T-cell (primary cell): ENCODE data around the gene CORIN. TPM values are rescaled to one million over a fixed set of nuclear protein-coding genes. Genes with fewer than 3 reads are reported as not detected.

ENCODE experiments used
- ATAC-seq, 4 experiments: fragments of 200-7000 bp in 3 of 4; fragments of 150-1000 bp in 1 of 4; cut with Tn5 transposase; replicated peaks in 1 of 4; 1 replicate in 3 of 4; 2 replicates in 1 of 4; pipeline ENCODE4 v1.10.0; 2021; ENCODE audit warnings: moderate library complexity in 3 of 4, mild to moderate bottlenecking in 2 of 4, moderate number of reproducible peaks in 1 of 4
- CTCF ChIA-PET, 2 donors: fragments of 300-600 bp; sonication (Branson Sonifier 250); formaldehyde crosslinking; loops; one replicate each; lab custom pipeline; 2022; ENCODE audit warnings: antibody characterized with exemption in 2 of 2; lab: Charles Lee
- POLR2A ChIA-PET, 2 donors: fragments of 300-600 bp; sonication (Branson Sonifier 250); formaldehyde crosslinking; loops; one replicate each; lab custom pipeline; 2022; ENCODE audit warnings: antibody characterized with exemption in 2 of 2; lab: Charles Lee
- DNase-seq, 35 experiments: peaks; one replicate each; pipeline versions ENCODE4 v3.0.0 to v3.0.0-alpha.2; 2013 to 2023
- H3K27ac ChIP-seq: one replicate; pipeline ENCODE4 v1.5.1; 2013; ENCODE audit warnings: low read length
- H3K27me3 ChIP-seq, 2 experiments: replicated peaks in 1 of 2; 1 replicate in 1 of 2; 2 replicates in 1 of 2; pipeline versions ENCODE4 v1.6.1 to v1.7.0; 2013; ENCODE audit warnings: low read length in 1 of 2, mixed read lengths in 1 of 2; ENCODE audit not compliant: control insufficient read depth in 2 of 2, insufficient read depth in 2 of 2; ENCODE audit errors: extremely low read depth in 1 of 2
- H3K36me3 ChIP-seq, 2 donors: 1 replicate in 1 of 2; 2 replicates in 1 of 2; pipeline versions ENCODE4 v1.6.1 to v1.7.0; 2013; ENCODE audit warnings: low read length in 1 of 2; ENCODE audit not compliant: control insufficient read depth in 2 of 2, insufficient read depth in 1 of 2; ENCODE audit errors: extremely low read depth in 1 of 2
- H3K4me1 ChIP-seq, 2 experiments: 1 replicate in 1 of 2; 2 replicates in 1 of 2; pipeline versions ENCODE4 v1.6.1 to v1.7.0; 2013; ENCODE audit warnings: low read length in 2 of 2, mixed read lengths in 1 of 2; ENCODE audit not compliant: insufficient read depth in 2 of 2, control insufficient read depth in 1 of 2; ENCODE audit errors: extremely low read depth in 1 of 2
- H3K4me3 ChIP-seq, 2 donors: 1 replicate in 1 of 2; 2 replicates in 1 of 2; pipeline versions ENCODE4 v1.5.1 to v1.7.0; 2013; ENCODE audit warnings: mild to moderate bottlenecking in 2 of 2, low read length in 1 of 2, moderate library complexity in 1 of 2; ENCODE audit not compliant: control insufficient read depth in 1 of 2; ENCODE audit errors: extremely low read depth in 1 of 2
- H3K9me3 ChIP-seq: 2 replicates; pipeline ENCODE4 v1.7.0; 2013
- H3K27ac Mint-ChIP-seq, 2 donors: one replicate each; pipeline ENCODE4 v1.8.0; 2020 to 2021; ENCODE audit warnings: mild to moderate bottlenecking in 2 of 2, mixed read lengths in 2 of 2
- H3K27me3 Mint-ChIP-seq, 2 donors: one replicate each; pipeline ENCODE4 v1.8.0; 2021 to 2022; ENCODE audit warnings: mixed read lengths in 2 of 2
- H3K36me3 Mint-ChIP-seq: one replicate; pipeline ENCODE4 v1.8.0; 2021; ENCODE audit warnings: mixed read lengths
- H3K4me1 Mint-ChIP-seq, 3 donors: one replicate each; pipeline ENCODE4 v1.8.0; 2020 to 2022; ENCODE audit warnings: mixed read lengths in 3 of 3, mild to moderate bottlenecking in 1 of 3
- H3K4me3 Mint-ChIP-seq, 3 donors: one replicate each; pipeline ENCODE4 v1.8.0; 2020 to 2022; ENCODE audit warnings: mild to moderate bottlenecking in 3 of 3, mixed read lengths in 3 of 3, moderate library complexity in 3 of 3
- H3K9me3 Mint-ChIP-seq, 3 donors: one replicate each; pipeline ENCODE4 v1.8.0; 2020 to 2022; ENCODE audit warnings: mixed read lengths in 3 of 3
- WGBS: methylation state at CpG from one replicate; pipeline ENCODE4 v1.1.5; 2013; ENCODE audit warnings: missing lambda C conversion rate; ENCODE audit not compliant: insufficient coverage; 5-methylcytosine and 5-hydroxymethylcytosine counted together
- total RNA-seq, 35 experiments: library from RNA in 6 of 35; stranded (reverse) in 6 of 35; fragments of 120-200 nt in 1 of 35; gene quantifications; one replicate each; pipeline versions ENCODE4 v1.2.1 to v1.2.4 and lab custom pipeline; 2013 to 2026

CORIN gene
- total RNA-seq, 5 donors from 2014 or later (not counting 1 experiment from before 2014, with no cell fraction given): 0.44 to 0.86 (median 0.55) TPM; not detected in 1

GRCh38 chr4:47631161-47631560 lies 206.7 kb downstream of the CORIN start:
- no peaks in the 10 kb centered on the region for H3K9me3 Mint-ChIP-seq
- Histone ChIP-seq H3K4me1 (no peaks in the 10 kb centered on the region), H3K27ac (no peak overlapping the region), H3K27me3 (peaks cover 0 to 4% of the 10 kb centered on the region in 2 experiments), H3K4me3 (no peak overlapping the region), H3K36me3 (no peaks in the 10 kb centered on the region), H3K9me3 (no peaks in the 10 kb centered on the region)
- H3K27me3 Mint-ChIP-seq: peaks cover 9 to 13% of the 10 kb centered on the region in 2 donors
- H3K4me3 Mint-ChIP-seq: no peak overlapping the region
- ATAC-seq: no peak
- WGBS: 33% methylated on average over 1 of the region's 4 CpGs
- POLR2A ChIA-PET: no interaction called here
- H3K36me3 Mint-ChIP-seq: no peaks in the 10 kb centered on the region
- no peak for DNase-seq
- no peak overlapping the region for H3K27ac Mint-ChIP-seq
- CTCF ChIA-PET: no interaction called here
- no peaks in the 10 kb centered on the region for H3K4me1 Mint-ChIP-seq

DNA sequence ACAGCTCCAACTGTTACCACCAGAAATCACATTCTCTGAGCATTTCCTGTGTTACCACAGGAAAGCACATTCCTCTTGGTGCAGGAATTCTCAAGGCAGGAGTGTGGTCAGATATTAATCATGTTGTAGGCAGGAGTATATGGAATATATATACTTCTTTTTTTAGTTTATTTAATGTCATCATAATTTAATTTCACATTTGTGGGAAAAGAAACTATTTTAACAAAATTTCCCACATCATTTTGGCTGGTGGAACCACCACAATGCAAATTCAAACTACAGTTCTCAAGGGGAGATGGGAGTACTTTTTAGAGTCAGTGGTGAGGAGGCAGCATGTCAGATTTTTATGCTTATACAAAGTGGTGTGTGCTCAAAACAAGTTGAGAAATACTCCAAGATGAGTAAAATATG lies 213.8 kb downstream of the CORIN start:
- DNase-seq (no peak), ATAC-seq (no peak)
- H3K36me3 ChIP-seq: no peaks in the 10 kb centered on the region
- Mint-ChIP-seq H3K4me3 (no peak overlapping the region), H3K36me3 (peaks cover 3% of the 10 kb centered on the region), H3K27me3 (peaks cover 3 to 6% of the 10 kb centered on the region in 2 donors), H3K4me1 (no peaks in the 10 kb centered on the region), H3K27ac (no peak overlapping the region), H3K9me3 (peaks cover 0 to 5% (median 3%) of the 10 kb centered on the region in 3 donors)
- ChIA-PET CTCF (no interaction called here), POLR2A (no interaction called here)
- H3K4me3 ChIP-seq: no peak overlapping the region
- no peaks in the 10 kb centered on the region for H3K27me3 ChIP-seq
- H3K4me1 ChIP-seq: no peaks in the 10 kb centered on the region
- no peaks in the 10 kb centered on the region for H3K9me3 ChIP-seq
- no peak overlapping the region for H3K27ac ChIP-seq

DNA sequence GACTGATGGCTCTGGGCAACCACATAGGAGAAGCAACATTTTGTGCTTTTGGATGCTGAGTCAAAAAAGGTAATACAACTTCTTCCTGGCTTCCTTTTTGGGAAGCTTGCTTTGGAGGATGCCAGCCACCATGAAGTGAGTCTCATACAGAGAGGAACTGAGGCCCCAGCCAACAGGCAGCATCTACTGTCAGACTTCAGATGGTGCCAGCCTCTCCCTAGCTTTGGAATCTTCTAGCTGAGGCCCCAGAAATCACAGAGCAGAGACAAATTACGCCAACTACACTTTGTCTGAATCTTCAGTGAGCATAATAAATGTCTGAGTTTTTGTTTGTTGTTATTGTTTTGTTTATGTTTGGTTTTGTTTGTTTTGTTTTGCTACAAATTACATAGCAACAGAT lies 216.7 kb downstream of the CORIN start:
- WGBS: 100% methylated on average over 1 of the region's 1 CpG
- Histone ChIP-seq H3K27me3 (no peaks in the 10 kb centered on the region), H3K4me1 (no peaks in the 10 kb centered on the region), H3K27ac (no peak overlapping the region), H3K36me3 (no peaks in the 10 kb centered on the region), H3K4me3 (no peak overlapping the region), H3K9me3 (no peaks in the 10 kb centered on the region)
- CTCF ChIA-PET: no interaction called here
- no peak for ATAC-seq
- no peak for DNase-seq
- Mint-ChIP-seq H3K9me3 (peaks cover 0 to 5% (median 3%) of the 10 kb centered on the region in 3 donors), H3K4me1 (no peaks in the 10 kb centered on the region), H3K27ac (no peak overlapping the region), H3K4me3 (no peak overlapping the region), H3K36me3 (peaks cover 3% of the 10 kb centered on the region), H3K27me3 (peaks cover 3% of the 10 kb centered on the region in 2 donors)
- POLR2A ChIA-PET: interaction anchor here in 1 of 2 donors (1.2 kb wide), 1 partner anchor 9 kb away, joined by 4 read pairs; no protein-coding TSS in a partner anchor

- ATAC-seq (no peak), DNase-seq (no peak)
- H3K4me3 Mint-ChIP-seq: no peak overlapping the region
- Histone ChIP-seq H3K27ac (no peak overlapping the region), H3K4me1 (no peaks in the 10 kb centered on the region), H3K4me3 (no peak overlapping the region), H3K27me3 (no peaks in the 10 kb centered on the region), H3K36me3 (no peaks in the 10 kb centered on the region), H3K9me3 (no peaks in the 10 kb centered on the region)
- H3K4me1 Mint-ChIP-seq: no peaks in the 10 kb centered on the region
- peaks cover 0 to 3% of the 10 kb centered on the region in 2 donors for H3K27me3 Mint-ChIP-seq
- H3K9me3 Mint-ChIP-seq: peaks cover 0 to 5% (median 3%) of the 10 kb centered on the region in 3 donors
- POLR2A ChIA-PET: no interaction called here
- 100% methylated on average over 1 of the region's 2 CpGs for WGBS
- CTCF ChIA-PET: no interaction called here
- H3K36me3 Mint-ChIP-seq: peaks cover 3% of the 10 kb centered on the region
- no peak overlapping the region for H3K27ac Mint-ChIP-seq
These were observed 218.2 kb downstream of the CORIN start for GRCh38 chr4:47619691-47620090.

GRCh38 chr4:47617607-47618006 lies 220.3 kb downstream of the CORIN start:
- Mint-ChIP-seq H3K4me3 (no peak overlapping the region), H3K27ac (no peak overlapping the region), H3K36me3 (peaks cover under 1% of the 10 kb centered on the region), H3K4me1 (no peaks in the 10 kb centered on the region), H3K9me3 (peaks cover 0 to under 1% (median under 1%) of the 10 kb centered on the region in 3 donors), H3K27me3 (peaks cover under 1 to 3% of the 10 kb centered on the region in 2 donors)
- ChIA-PET CTCF (no interaction called here), POLR2A (no interaction called here)
- Histone ChIP-seq H3K4me1 (no peaks in the 10 kb centered on the region), H3K4me3 (no peak overlapping the region), H3K27me3 (no peaks in the 10 kb centered on the region), H3K9me3 (no peaks in the 10 kb centered on the region), H3K36me3 (no peaks in the 10 kb centered on the region), H3K27ac (no peak overlapping the region)
- ATAC-seq: no peak
- DNase-seq: no peak

GRCh38 chr4:47615385-47615784 lies 222.5 kb downstream of the CORIN start:
- DNase-seq: no peak
- peaks cover 0 to 11% of the 10 kb centered on the region in 2 donors for H3K27me3 Mint-ChIP-seq
- Histone ChIP-seq H3K36me3 (no peaks in the 10 kb centered on the region), H3K4me3 (no peak overlapping the region), H3K27ac (no peak overlapping the region), H3K9me3 (no peaks in the 10 kb centered on the region), H3K4me1 (no peaks in the 10 kb centered on the region), H3K27me3 (no peaks in the 10 kb centered on the region)
- WGBS: 88% methylated on average over 1 of the region's 4 CpGs
- no peak overlapping the region for H3K4me3 Mint-ChIP-seq
- ChIA-PET POLR2A (no interaction called here), CTCF (no interaction called here)
- no peak overlapping the region for H3K27ac Mint-ChIP-seq
- no peaks in the 10 kb centered on the region for H3K4me1 Mint-ChIP-seq
- no peaks in the 10 kb centered on the region for H3K36me3 Mint-ChIP-seq
- H3K9me3 Mint-ChIP-seq: no peaks in the 10 kb centered on the region
- no peak for ATAC-seq
